Hematopoietic multipotent progenitor cell treated with erythropoietin and hydrocortisone succinate and interleukin-3 and kit ligand, for 6 days (in vitro differentiated cells): Measurements from ENCODE around the gene BCL7A.
"Not testable (repeated sequence)": the region's sequence is repeated elsewhere in the genome, so short reads cannot be mapped to it uniquely, and the experiment has no call there.

Experiments used
- DNase-seq: peaks from one replicate; pipeline ENCODE4 v3.0.0-alpha.2; 2015

BCL7A gene

GRCh38 chr12:122056406-122056805, 34.7 kb downstream of the BCL7A start:
- not testable (repeated sequence) for DNase-seq

- DNase-seq: no peak
These were observed 35.5 kb downstream of the BCL7A start for GRCh38 chr12:122057007-122057735.

GRCh38 chr12:122057769-122058168, 36.1 kb downstream of the BCL7A start:
- no peak for DNase-seq

- no peak for DNase-seq
These were observed 37.0 kb downstream of the BCL7A start for GRCh38 chr12:122058549-122059149.

- no peak for DNase-seq
These were observed 37.7 kb downstream of the BCL7A start for GRCh38 chr12:122059203-122059960.

- DNase-seq: no peak
These were observed 38.4 kb downstream of the BCL7A start for GRCh38 chr12:122060081-122060501.

GRCh38 chr12:122061253-122061652, 39.6 kb downstream of the BCL7A start:
- no peak for DNase-seq

- peak; percentile 65 for DNase-seq
These were observed 41.4 kb downstream of the BCL7A start for GRCh38 chr12:122062832-122063693.

- DNase-seq: no peak
These were observed 42.0 kb downstream of the BCL7A start for GRCh38 chr12:122063694-122064024.

GRCh38 chr12:122064025-122064777, 42.5 kb downstream of the BCL7A start:
- peak; percentile 94 for DNase-seq

- DNase-seq: no peak
These were observed 43.3 kb downstream of the BCL7A start for GRCh38 chr12:122064780-122065588.

GRCh38 chr12:122067548-122067947, 45.9 kb downstream of the BCL7A start:
- no peak for DNase-seq

- DNase-seq: no peak
These were observed 46.3 kb downstream of the BCL7A start for GRCh38 chr12:122067966-122068365.

- peak; percentile 64 for DNase-seq
These were observed 50.6 kb downstream of the BCL7A start for GRCh38 chr12:122072031-122072970.

GRCh38 chr12:122073815-122074214, 52.1 kb downstream of the BCL7A start:
- DNase-seq: no peak

- no peak for DNase-seq
These were observed 55.2 kb downstream of the BCL7A start for GRCh38 chr12:122076743-122077495.

- peak; percentile 97 for DNase-seq
These were observed 56.7 kb downstream of the BCL7A start, which contains the start of gene MLXIP for GRCh38 chr12:122078141-122079032. Gene MLXIP, plus strand, starts transcription at chr12:122078756. Its CDS starts 98 bp downstream, at chr12:122078854.

GRCh38 chr12:122079033-122079531, 57.4 kb downstream of the BCL7A start:
- peak; percentile 56 for DNase-seq
